CD14-positive monocyte (primary cell): ENCODE measurements around the gene STARD13. TPM values are rescaled to one million over a fixed set of nuclear protein-coding genes. Genes with fewer than 3 reads are reported as not detected.

Experiments used
- DNase-seq, 3 donors: peaks; one replicate each; pipeline ENCODE4 v3.0.0-alpha.2; 2011 to 2022
- H2AFZ ChIP-seq: 2 replicates; pipeline ENCODE4 v1.6.0; 2012; ENCODE audit warnings: mild to moderate bottlenecking, low read depth, low read length, inconsistent platforms; ENCODE audit not compliant: insufficient read depth, poor library complexity, severe bottlenecking
- H3K27ac ChIP-seq, 2 donors: 1 replicate in 1 of 2; 2 replicates in 1 of 2; pipeline ENCODE4 v1.5.1; 2012 to 2013; ENCODE audit warnings: low read length in 2 of 2, control low read depth in 1 of 2, inconsistent platforms in 1 of 2, low read depth in 1 of 2, mild to moderate bottlenecking in 1 of 2
- H3K27me3 ChIP-seq, 2 donors: one replicate each; pipeline versions ENCODE4 v1.6.0 to v1.6.1; 2011 to 2013; ENCODE audit warnings: low read length in 2 of 2; ENCODE audit not compliant: control insufficient read depth in 2 of 2, insufficient read depth in 2 of 2
- H3K36me3 ChIP-seq, 2 donors: replicated peaks in 1 of 2; 1 replicate in 1 of 2; 2 replicates in 1 of 2; pipeline versions ENCODE4 v1.5.1 to v1.6.1; 2012 to 2013; ENCODE audit warnings: low read length in 2 of 2, control low read depth in 1 of 2, inconsistent platforms in 1 of 2, mild to moderate bottlenecking in 1 of 2; ENCODE audit not compliant: insufficient read depth in 2 of 2, control insufficient read depth in 1 of 2
- H3K4me1 ChIP-seq, 2 donors: 1 replicate in 1 of 2; 2 replicates in 1 of 2; pipeline versions ENCODE4 v1.5.1 to v1.6.1; 2012 to 2013; ENCODE audit warnings: low read length in 2 of 2, control low read depth in 1 of 2, inconsistent platforms in 1 of 2, mild to moderate bottlenecking in 1 of 2, moderate library complexity in 1 of 2; ENCODE audit not compliant: insufficient read depth in 2 of 2, control insufficient read depth in 1 of 2
- H3K4me2 ChIP-seq: replicated peaks from 2 replicates; pipeline ENCODE3; 2012; ENCODE audit warnings: low read length, moderate library complexity, mild to moderate bottlenecking; ENCODE audit not compliant: poor library complexity, severe bottlenecking; ENCODE audit errors: extremely low read depth
- H3K4me3 ChIP-seq, 3 experiments: fragments of 200-600 bp in 1 of 3; sonication (generic) in 1 of 3; replicated peaks in 1 of 3; 1 replicate in 2 of 3; 2 replicates in 1 of 3; pipeline ENCODE4 v1.5.1; 2011 to 2013; ENCODE audit warnings: low read length in 3 of 3, mild to moderate bottlenecking in 3 of 3, control low read depth in 2 of 3, low read depth in 2 of 3, inconsistent platforms in 1 of 3, moderate library complexity in 1 of 3
- H3K79me2 ChIP-seq: 2 replicates; pipeline ENCODE4 v1.6.0; 2012; ENCODE audit warnings: mild to moderate bottlenecking, control low read depth, inconsistent platforms, low read length, moderate library complexity; ENCODE audit not compliant: insufficient read depth
- H3K9ac ChIP-seq: 2 replicates; pipeline ENCODE4 v1.6.0; 2017; ENCODE audit warnings: low read length, mild to moderate bottlenecking; ENCODE audit not compliant: insufficient read depth, poor library complexity, severe bottlenecking
- H3K9me3 ChIP-seq, 2 donors: replicated peaks in 1 of 2; 1 replicate in 1 of 2; 2 replicates in 1 of 2; pipeline versions ENCODE4 v1.5.1 to v1.6.1; 2012 to 2013; ENCODE audit warnings: low read length in 2 of 2, control low read depth in 1 of 2; ENCODE audit not compliant: control insufficient read depth in 1 of 2, insufficient read depth in 1 of 2
- H4K20me1 ChIP-seq: 2 replicates; pipeline ENCODE4 v1.6.0; 2012; ENCODE audit warnings: mild to moderate bottlenecking, low read length, control low read depth, moderate library complexity; ENCODE audit not compliant: insufficient read depth
- H3K27ac Mint-ChIP-seq, 7 donors: one replicate each; pipeline ENCODE4 v1.8.0; 2020; ENCODE audit warnings: mild to moderate bottlenecking in 7 of 7, mixed read lengths in 7 of 7, moderate library complexity in 6 of 7, inconsistent platforms in 2 of 7
- H3K27me3 Mint-ChIP-seq, 3 donors: one replicate each; pipeline ENCODE4 v1.8.0; 2021 to 2022; ENCODE audit warnings: low read depth in 3 of 3, mild to moderate bottlenecking in 3 of 3, mixed read lengths in 3 of 3, moderate library complexity in 3 of 3, inconsistent platforms in 1 of 3
- H3K36me3 Mint-ChIP-seq, 2 donors: one replicate each; pipeline ENCODE4 v1.8.0; 2020; ENCODE audit warnings: mixed read lengths in 2 of 2, inconsistent platforms in 1 of 2, mild to moderate bottlenecking in 1 of 2
- H3K4me1 Mint-ChIP-seq: one replicate; pipeline ENCODE4 v1.8.0; 2020; ENCODE audit warnings: mild to moderate bottlenecking, mixed read lengths
- H3K4me3 Mint-ChIP-seq, 2 donors: one replicate each; pipeline ENCODE4 v1.8.0; 2020; ENCODE audit warnings: mild to moderate bottlenecking in 2 of 2, mixed read lengths in 2 of 2, moderate library complexity in 1 of 2
- H3K9me3 Mint-ChIP-seq, 7 donors: one replicate each; pipeline ENCODE4 v1.8.0; 2020 to 2022; ENCODE audit warnings: mixed read lengths in 7 of 7, mild to moderate bottlenecking in 6 of 7, moderate library complexity in 6 of 7, inconsistent platforms in 2 of 7
- WGBS: methylation state at CpG from one replicate; pipeline ENCODE4 v1.1.5; 2013; ENCODE audit warnings: missing lambda C conversion rate; ENCODE audit not compliant: insufficient coverage; 5-methylcytosine and 5-hydroxymethylcytosine counted together
- intact Hi-C, 2 donors: fragments of 100-400 bp; cut with micrococcal nuclease; formaldehyde crosslinking; loops; one replicate each; pipeline versions ENCODE4 v1.15.0 to v1.15.1; 2023
- polyA plus RNA-seq, 3 donors: library from polyadenylated mRNA; depleted of rRNA in 1 of 3; unstranded in 2 of 3; stranded (reverse) in 1 of 3; fragments of 300-500 nt in 2 of 3; fragments of >200 nt in 1 of 3; fragmentation: Illumina TruSeq in 2 of 3; gene quantifications; 1 replicate in 2 of 3; 2 replicates in 1 of 3; pipeline ENCODE4 v1.2.3, GENCODE V29; 2012 to 2021
- TF ChIP-seq, protein P1 (sequence below): fragments of 200-600 bp; IDR thresholded peaks from one replicate; pipeline ENCODE4 v1.8.0; 2022; ENCODE audit warnings: antibody characterized with exemption, mild to moderate bottlenecking

STARD13 gene
- polyA plus RNA-seq, 3 donors: 0.37 to 0.69 (median 0.60) TPM

DNA sequence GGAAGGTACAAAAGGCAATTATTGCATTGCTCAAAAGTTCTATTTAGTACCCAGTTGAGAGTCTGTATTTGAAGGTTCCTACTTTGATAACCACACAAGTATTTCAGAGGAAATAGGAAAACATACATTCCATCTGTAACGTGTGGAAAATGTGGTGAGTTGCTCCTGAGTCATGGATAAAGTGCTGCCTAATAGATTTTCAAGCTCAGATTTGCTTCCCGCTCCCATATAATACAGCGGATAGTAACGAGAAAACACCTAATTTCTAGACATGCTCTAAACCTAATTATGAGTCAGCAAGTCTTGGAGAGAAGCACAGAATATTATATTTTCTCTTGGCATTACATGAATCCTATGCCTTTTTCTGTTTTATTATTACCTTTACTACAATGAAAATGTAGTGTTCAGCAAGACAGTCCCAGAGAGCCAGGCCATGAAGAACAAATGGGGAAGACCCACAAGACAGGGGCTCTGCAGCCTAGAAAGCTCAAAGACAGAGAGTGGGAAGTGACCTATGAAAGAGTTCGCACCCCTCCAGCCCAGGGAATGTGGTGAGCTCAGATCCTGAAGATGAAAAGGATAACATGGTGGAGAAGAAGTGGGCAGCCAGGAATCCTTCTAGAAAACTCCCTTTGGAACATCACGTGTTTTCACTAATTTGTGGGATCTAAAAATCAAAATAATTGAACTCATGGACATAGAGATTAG, 116.1 kb downstream of the STARD13 start:
- no peak overlapping the region for H3K9ac ChIP-seq
- peaks cover 3 to 5% of the 10 kb centered on the region in 2 donors for H3K36me3 Mint-ChIP-seq

DNA sequence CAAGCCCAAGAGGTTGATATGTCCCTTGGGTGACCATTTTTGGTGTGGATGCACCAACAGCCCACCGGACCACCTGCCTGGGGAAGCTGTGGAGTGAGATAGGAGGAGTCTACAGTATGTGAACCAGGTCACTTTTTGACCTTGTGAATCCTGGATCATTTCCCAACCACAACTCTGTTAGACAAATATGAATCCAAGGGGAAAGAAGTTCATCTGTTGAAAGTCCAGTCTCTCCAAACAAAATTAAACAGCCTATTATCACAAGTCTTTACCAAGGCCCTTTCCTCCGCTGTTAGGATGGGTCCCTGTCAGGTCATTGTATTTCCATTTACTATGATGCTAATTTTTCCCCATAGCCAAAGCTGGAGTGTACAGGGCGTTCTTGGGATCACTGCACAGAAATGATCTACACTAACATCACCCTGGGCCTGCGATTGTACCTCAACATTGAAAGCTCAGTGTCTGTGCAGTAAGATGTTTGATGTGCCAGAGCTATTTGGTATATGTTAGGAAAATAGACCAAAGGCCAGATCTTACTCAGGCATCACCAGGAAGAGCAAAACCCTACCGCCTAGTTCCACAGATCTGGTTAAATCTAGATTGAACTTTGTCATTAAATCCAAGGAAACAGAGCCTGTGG, 117.1 kb downstream of the STARD13 start:
- no peak for DNase-seq
- peaks cover 3 to 5% of the 10 kb centered on the region in 2 donors for H3K36me3 Mint-ChIP-seq
- Histone ChIP-seq H3K9ac (no peak overlapping the region), H3K4me3 (no peak overlapping the region), H3K4me1 (no peaks in the 10 kb centered on the region), H2AFZ (no peak overlapping the region), H3K9me3 (no peaks in the 10 kb centered on the region), H4K20me1 (no peaks in the 10 kb centered on the region), H3K79me2 (no peaks in the 10 kb centered on the region), H3K27ac (no peak overlapping the region), H3K4me2 (no peak overlapping the region), H3K27me3 (no peaks in the 10 kb centered on the region), H3K36me3 (no peaks in the 10 kb centered on the region)
- intact Hi-C loops: no loop called here
- H3K4me1 Mint-ChIP-seq: no peaks in the 10 kb centered on the region
- no peak overlapping the region for H3K4me3 Mint-ChIP-seq
- TF ChIP-seq, protein P1, sequence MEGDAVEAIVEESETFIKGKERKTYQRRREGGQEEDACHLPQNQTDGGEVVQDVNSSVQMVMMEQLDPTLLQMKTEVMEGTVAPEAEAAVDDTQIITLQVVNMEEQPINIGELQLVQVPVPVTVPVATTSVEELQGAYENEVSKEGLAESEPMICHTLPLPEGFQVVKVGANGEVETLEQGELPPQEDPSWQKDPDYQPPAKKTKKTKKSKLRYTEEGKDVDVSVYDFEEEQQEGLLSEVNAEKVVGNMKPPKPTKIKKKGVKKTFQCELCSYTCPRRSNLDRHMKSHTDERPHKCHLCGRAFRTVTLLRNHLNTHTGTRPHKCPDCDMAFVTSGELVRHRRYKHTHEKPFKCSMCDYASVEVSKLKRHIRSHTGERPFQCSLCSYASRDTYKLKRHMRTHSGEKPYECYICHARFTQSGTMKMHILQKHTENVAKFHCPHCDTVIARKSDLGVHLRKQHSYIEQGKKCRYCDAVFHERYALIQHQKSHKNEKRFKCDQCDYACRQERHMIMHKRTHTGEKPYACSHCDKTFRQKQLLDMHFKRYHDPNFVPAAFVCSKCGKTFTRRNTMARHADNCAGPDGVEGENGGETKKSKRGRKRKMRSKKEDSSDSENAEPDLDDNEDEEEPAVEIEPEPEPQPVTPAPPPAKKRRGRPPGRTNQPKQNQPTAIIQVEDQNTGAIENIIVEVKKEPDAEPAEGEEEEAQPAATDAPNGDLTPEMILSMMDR: no peak
- H3K27ac Mint-ChIP-seq: no peak overlapping the region
- peaks cover 0 to 2% (median 0%) of the 10 kb centered on the region in 3 donors for H3K27me3 Mint-ChIP-seq
- WGBS: 100% methylated on average over 1 of the region's 5 CpGs
- H3K9me3 Mint-ChIP-seq: peaks cover 0 to 3% (median 1%) of the 10 kb centered on the region in 7 donors

More for the DNA sequence above, 116.1 kb downstream of the STARD13 start:
- Histone ChIP-seq H3K27ac (no peak overlapping the region), H3K27me3 (no peaks in the 10 kb centered on the region), H3K4me2 (no peak overlapping the region), H4K20me1 (no peaks in the 10 kb centered on the region), H3K9me3 (no peaks in the 10 kb centered on the region), H3K4me1 (no peaks in the 10 kb centered on the region), H3K79me2 (no peaks in the 10 kb centered on the region), H3K4me3 (no peak overlapping the region), H2AFZ (no peak overlapping the region), H3K36me3 (no peaks in the 10 kb centered on the region)
- H3K27ac Mint-ChIP-seq: no peak overlapping the region
- peaks cover 0 to 2% (median 0%) of the 10 kb centered on the region in 3 donors for H3K27me3 Mint-ChIP-seq
- peaks cover 0 to 3% (median 1%) of the 10 kb centered on the region in 7 donors for H3K9me3 Mint-ChIP-seq
- DNase-seq: no peak
- no peaks in the 10 kb centered on the region for H3K4me1 Mint-ChIP-seq
- intact Hi-C loops: no loop called here
- TF ChIP-seq, protein P1: no peak
- WGBS: 100% methylated on average over 1 of the region's 6 CpGs
- H3K4me3 Mint-ChIP-seq: no peak overlapping the region
